Measurements from ENCODE around the gene LHPP. TPM values are rescaled to one million over a fixed set of nuclear protein-coding genes. Genes with fewer than 3 reads are reported as not detected.

LHPP gene
- total RNA-seq, 1 donor from 2014 or later, result 8.8 TPM

DNA sequence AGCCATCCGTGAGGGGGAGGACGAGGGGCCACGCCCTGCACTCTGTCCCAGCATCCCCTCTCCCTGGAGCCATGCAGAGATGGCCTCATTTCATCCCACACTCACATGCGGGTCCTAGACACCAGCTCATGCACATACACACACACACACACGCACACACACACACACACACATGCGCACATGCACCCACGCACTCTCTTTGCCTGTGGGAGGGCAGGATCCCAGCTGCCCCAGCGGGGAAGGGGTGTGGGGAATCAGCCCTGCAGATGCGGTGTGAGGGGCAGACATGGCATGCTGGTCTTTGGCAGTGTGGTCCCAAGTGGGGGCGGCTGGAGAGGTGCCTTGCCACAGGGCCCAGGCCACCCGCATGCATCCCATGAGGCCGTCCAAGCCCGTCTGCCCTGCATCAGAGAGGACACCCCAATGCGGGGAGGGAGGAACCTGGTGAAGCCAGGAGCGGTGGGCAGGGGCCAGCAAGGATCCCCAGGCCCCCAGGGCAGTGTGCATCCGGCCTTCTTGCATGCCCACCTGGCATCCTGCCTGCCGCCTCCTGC lies 68.1 kb downstream of the LHPP start:
- TF ChIP-seq, protein P1, sequence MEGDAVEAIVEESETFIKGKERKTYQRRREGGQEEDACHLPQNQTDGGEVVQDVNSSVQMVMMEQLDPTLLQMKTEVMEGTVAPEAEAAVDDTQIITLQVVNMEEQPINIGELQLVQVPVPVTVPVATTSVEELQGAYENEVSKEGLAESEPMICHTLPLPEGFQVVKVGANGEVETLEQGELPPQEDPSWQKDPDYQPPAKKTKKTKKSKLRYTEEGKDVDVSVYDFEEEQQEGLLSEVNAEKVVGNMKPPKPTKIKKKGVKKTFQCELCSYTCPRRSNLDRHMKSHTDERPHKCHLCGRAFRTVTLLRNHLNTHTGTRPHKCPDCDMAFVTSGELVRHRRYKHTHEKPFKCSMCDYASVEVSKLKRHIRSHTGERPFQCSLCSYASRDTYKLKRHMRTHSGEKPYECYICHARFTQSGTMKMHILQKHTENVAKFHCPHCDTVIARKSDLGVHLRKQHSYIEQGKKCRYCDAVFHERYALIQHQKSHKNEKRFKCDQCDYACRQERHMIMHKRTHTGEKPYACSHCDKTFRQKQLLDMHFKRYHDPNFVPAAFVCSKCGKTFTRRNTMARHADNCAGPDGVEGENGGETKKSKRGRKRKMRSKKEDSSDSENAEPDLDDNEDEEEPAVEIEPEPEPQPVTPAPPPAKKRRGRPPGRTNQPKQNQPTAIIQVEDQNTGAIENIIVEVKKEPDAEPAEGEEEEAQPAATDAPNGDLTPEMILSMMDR (conservative IDR thresholded peaks at IDR 0.05), result no peak
- H3K4me3 Mint-ChIP-seq, result no peak overlapping the region
- H3K4me1 Mint-ChIP-seq, result peaks cover 6% of the 10 kb centered on the region
- H3K27me3 Mint-ChIP-seq (ENCODE audit: low read depth), result peaks cover 2% of the 10 kb centered on the region
- no peaks in the 10 kb centered on the region for H3K36me3 Mint-ChIP-seq (ENCODE audit: low read depth)
- no peak overlapping the region for H3K27ac Mint-ChIP-seq (ENCODE audit: unreplicated experiment)
- DNase-seq (ENCODE audit: low read depth, low spot score), result no peak
- H3K9me3 Mint-ChIP-seq, result no peaks in the 10 kb centered on the region

GRCh38 chr10:124530215-124530665 lies 68.6 kb downstream of the LHPP start:
- H3K27me3 Mint-ChIP-seq (ENCODE audit: low read depth), result peaks cover 2% of the 10 kb centered on the region
- H3K4me1 Mint-ChIP-seq, result peaks cover 9% of the 10 kb centered on the region
- H3K27ac Mint-ChIP-seq (ENCODE audit: unreplicated experiment), result peak overlapping the region; percentile 82
- DNase-seq (ENCODE audit: low read depth, low spot score), result peak; percentile 91
- H3K4me3 Mint-ChIP-seq, result no peak overlapping the region
- H3K9me3 Mint-ChIP-seq, result no peaks in the 10 kb centered on the region
- no peaks in the 10 kb centered on the region for H3K36me3 Mint-ChIP-seq (ENCODE audit: low read depth)
- TF ChIP-seq, protein P1 (conservative IDR thresholded peaks at IDR 0.05), result peak; percentile 89

DNA sequence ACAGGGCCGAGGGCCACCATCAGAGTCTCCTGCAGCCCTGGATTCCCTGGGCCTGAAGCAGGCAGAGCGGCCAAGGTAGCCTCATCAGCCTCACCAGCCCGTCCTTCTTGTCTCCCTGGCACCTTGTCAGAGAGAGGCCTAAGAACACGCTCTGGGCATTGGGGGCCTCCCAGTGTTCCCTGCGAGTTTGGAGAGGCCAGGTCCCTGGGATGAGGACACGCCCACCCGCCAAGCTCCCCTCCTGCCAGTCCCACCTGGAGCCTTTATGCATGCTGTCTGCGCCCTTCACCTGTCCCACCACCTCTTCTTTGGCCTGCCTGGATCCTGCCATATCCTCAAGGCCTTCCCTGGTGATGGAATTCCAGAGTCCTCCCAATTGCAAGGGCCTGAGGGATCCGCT lies 69.2 kb downstream of the LHPP start:
- DNase-seq (ENCODE audit: low read depth, low spot score), result no peak
- peaks cover 9% of the 10 kb centered on the region for H3K4me1 Mint-ChIP-seq
- no peaks in the 10 kb centered on the region for H3K36me3 Mint-ChIP-seq (ENCODE audit: low read depth)
- no peak overlapping the region for H3K4me3 Mint-ChIP-seq
- H3K27me3 Mint-ChIP-seq (ENCODE audit: low read depth), result peaks cover 2% of the 10 kb centered on the region
- H3K27ac Mint-ChIP-seq (ENCODE audit: unreplicated experiment), result no peak overlapping the region
- H3K9me3 Mint-ChIP-seq, result no peaks in the 10 kb centered on the region
- TF ChIP-seq, protein P1 (conservative IDR thresholded peaks at IDR 0.05), result no peak

DNA sequence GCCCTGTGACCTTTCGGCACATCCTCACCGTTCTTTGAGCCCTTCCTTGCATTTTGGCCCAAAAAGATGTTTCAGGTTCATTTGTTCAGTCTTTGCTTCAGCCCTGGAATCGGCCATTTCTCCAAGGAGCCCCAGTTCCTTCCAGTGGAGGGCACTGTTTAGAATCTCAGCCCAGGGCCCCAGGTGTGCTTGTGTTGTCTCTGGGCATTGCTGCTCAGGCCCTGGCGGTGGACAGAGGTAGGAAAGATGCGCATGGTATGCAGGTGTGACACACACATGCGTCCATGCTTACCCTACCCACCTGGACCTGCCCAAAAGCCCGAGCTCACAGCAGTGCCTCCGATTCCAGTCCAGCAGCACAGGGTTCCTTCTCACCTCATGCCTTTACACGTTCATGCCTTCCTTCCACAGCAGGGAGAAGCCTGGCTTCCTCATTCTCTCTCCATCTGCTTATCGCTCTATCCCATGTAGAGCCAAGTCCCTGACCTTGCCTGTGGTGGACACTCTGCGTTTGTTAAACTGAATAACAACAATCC lies 70.6 kb downstream of the LHPP start:
- TF ChIP-seq, protein P1 (conservative IDR thresholded peaks at IDR 0.05), result peak; percentile 63
- Mint-ChIP-seq H3K4me1 (peaks cover 13% of the 10 kb centered on the region), H3K27me3 (ENCODE audit: low read depth) (peaks cover 2% of the 10 kb centered on the region), H3K27ac (ENCODE audit: unreplicated experiment) (no peak overlapping the region), H3K4me3 (no peak overlapping the region), H3K9me3 (no peaks in the 10 kb centered on the region), H3K36me3 (ENCODE audit: low read depth) (no peaks in the 10 kb centered on the region)
- no peak for DNase-seq (ENCODE audit: low read depth, low spot score)

GRCh38 chr10:124532788-124533187 lies 71.2 kb downstream of the LHPP start:
- Mint-ChIP-seq H3K9me3 (no peaks in the 10 kb centered on the region), H3K4me3 (no peak overlapping the region), H3K36me3 (ENCODE audit: low read depth) (no peaks in the 10 kb centered on the region), H3K27ac (ENCODE audit: unreplicated experiment) (no peak overlapping the region), H3K4me1 (peaks cover 13% of the 10 kb centered on the region), H3K27me3 (ENCODE audit: low read depth) (peaks cover 2% of the 10 kb centered on the region)
- TF ChIP-seq, protein P1 (conservative IDR thresholded peaks at IDR 0.05), result no peak
- DNase-seq (ENCODE audit: low read depth, low spot score), result no peak

Measured in neural crest cell (in vitro differentiated cells).